ENCODE measurements around the gene PLEKHO2.

Gene PLEKHO2

DNA sequence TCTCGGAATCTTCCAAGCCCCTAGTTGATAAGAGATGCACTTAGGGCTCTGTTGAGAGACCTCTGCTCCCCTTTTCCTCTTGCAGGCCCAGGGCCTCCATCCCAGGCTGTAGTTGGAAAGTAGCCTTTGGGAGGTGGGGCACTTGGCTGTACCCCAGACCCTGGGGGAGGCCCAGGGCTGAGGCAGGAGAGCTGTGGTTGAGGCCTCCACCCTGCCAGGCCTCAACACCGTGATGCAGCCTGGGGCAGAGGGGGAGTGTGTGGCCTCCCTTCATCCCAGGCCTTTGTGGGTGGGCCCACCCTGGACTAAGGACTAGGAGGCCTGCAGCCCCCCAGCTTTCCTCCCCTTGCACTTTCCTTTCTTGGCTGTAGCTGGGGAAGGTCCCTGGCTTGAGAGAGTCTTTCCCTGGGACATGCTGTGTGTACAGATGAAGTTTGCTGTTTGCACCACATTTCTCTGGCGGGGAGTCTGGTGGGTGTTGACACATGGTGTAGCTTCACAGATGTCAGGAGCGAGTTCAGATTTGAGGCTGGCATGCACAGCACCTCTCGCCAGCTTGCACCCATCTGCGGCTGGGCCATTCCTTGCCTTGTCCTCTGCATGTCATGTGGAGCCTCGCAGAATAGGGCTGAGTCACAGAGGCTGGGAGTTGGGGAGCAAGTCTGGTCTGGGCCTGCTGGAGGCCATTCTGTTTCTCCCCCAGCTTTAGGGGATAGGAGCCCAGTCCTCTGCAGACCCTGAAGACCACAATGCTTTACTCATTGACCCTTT, 13.7 kb downstream of the PLEKHO2 start:
- TF ChIP-seq POLR2AphosphoS5 (IDR thresholded peaks at IDR 0.05; ENCODE audit: low read depth, low read length) (no peak), FOXP2 (optimal IDR thresholded peaks at IDR 0.05; ENCODE audit: borderline replicate concordance, extremely low read depth, extremely low read length, insufficient read depth) (no peak), TAF1 (IDR thresholded peaks at IDR 0.05; ENCODE audit: borderline replicate concordance, insufficient read depth, low read length) (no peak), SIN3A (IDR thresholded peaks at IDR 0.05; ENCODE audit: borderline replicate concordance, insufficient read depth, low read length) (no peak)
- TF ChIP-seq, protein P1, sequence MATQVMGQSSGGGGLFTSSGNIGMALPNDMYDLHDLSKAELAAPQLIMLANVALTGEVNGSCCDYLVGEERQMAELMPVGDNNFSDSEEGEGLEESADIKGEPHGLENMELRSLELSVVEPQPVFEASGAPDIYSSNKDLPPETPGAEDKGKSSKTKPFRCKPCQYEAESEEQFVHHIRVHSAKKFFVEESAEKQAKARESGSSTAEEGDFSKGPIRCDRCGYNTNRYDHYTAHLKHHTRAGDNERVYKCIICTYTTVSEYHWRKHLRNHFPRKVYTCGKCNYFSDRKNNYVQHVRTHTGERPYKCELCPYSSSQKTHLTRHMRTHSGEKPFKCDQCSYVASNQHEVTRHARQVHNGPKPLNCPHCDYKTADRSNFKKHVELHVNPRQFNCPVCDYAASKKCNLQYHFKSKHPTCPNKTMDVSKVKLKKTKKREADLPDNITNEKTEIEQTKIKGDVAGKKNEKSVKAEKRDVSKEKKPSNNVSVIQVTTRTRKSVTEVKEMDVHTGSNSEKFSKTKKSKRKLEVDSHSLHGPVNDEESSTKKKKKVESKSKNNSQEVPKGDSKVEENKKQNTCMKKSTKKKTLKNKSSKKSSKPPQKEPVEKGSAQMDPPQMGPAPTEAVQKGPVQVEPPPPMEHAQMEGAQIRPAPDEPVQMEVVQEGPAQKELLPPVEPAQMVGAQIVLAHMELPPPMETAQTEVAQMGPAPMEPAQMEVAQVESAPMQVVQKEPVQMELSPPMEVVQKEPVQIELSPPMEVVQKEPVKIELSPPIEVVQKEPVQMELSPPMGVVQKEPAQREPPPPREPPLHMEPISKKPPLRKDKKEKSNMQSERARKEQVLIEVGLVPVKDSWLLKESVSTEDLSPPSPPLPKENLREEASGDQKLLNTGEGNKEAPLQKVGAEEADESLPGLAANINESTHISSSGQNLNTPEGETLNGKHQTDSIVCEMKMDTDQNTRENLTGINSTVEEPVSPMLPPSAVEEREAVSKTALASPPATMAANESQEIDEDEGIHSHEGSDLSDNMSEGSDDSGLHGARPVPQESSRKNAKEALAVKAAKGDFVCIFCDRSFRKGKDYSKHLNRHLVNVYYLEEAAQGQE (IDR thresholded peaks at IDR 0.05; ENCODE audit: insufficient read depth in 1 of 2, low read depth in 2 of 2, low read length in 2 of 2) = no peak

DNA sequence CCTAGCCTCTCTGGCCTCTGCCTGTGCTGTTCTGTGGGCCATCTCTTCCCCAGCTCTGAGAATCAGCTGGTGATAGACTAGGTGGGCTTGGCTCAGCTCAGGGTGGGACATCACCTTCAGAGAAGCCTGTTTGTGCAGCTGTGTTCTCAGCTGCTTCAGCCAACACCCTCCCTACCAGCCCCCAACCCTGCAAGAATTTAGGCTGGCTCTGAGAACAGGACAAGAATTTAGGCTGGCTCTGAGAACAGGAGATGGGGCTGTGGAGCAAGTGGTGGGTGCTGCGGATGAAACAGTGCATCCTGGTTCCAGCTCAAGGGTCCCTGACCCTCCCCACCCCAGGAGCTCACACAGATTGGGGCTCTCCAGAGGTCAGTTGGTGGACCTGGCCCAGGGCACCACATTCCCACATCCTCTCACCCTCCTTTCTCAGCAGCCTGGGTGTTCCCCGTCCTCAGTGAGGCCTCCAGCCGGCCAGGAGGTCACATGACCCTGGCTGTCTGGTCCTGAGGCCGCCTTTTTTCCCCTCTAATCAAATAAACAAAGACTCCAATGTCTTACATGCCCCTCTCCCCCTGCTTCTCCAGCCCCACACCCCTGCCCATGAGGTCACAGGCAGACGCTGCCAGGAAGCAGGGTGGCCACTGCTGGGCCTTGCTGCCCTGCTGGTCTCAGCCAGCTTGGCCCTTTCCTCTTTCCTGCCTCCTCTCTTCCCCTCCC, 14.9 kb downstream of the PLEKHO2 start:
- no peak for TF ChIP-seq POLR2AphosphoS5 (IDR thresholded peaks at IDR 0.05; ENCODE audit: low read depth, low read length)
- peak; percentile 37 for TF ChIP-seq FOXP2 (optimal IDR thresholded peaks at IDR 0.05; ENCODE audit: borderline replicate concordance, extremely low read depth, extremely low read length, insufficient read depth)

DNA sequence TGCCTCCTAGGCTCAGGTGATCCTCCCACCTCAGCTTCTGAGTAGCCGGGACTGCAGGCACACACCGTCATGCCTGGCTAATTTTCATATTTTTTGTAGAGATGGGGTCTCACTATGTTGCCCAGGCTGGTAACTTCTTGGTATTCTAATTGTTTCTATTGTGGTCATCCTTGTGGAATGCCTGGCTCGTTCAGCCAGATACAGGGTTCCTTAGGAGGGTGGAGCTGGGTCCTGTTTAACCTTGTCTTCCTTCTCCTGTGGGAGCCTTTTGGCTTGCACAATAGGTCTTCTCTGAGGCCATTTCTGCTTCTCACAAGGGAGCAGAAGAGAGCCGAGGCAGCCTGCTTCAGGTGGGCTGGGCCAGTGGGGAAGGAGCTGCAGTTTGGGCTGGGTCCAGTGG, 15.7 kb downstream of the PLEKHO2 start:
- TF ChIP-seq POLR2AphosphoS5 (IDR thresholded peaks at IDR 0.05; ENCODE audit: low read depth, low read length) (no peak), TAF1 (IDR thresholded peaks at IDR 0.05; ENCODE audit: borderline replicate concordance, insufficient read depth, low read length) (no peak), SIN3A (IDR thresholded peaks at IDR 0.05; ENCODE audit: borderline replicate concordance, insufficient read depth, low read length) (no peak), FOXP2 (optimal IDR thresholded peaks at IDR 0.05; ENCODE audit: borderline replicate concordance, extremely low read depth, extremely low read length, insufficient read depth) (no peak)
- TF ChIP-seq, protein P1 (IDR thresholded peaks at IDR 0.05; ENCODE audit: insufficient read depth in 1 of 2, low read depth in 2 of 2, low read length in 2 of 2) = no peak

GRCh38 chr15:64858021-64858575, 16.4 kb downstream of the PLEKHO2 start:
- TF ChIP-seq FOXP2 (optimal IDR thresholded peaks at IDR 0.05; ENCODE audit: borderline replicate concordance, extremely low read depth, extremely low read length, insufficient read depth) (no peak), POLR2AphosphoS5 (IDR thresholded peaks at IDR 0.05; ENCODE audit: low read depth, low read length) (no peak), TAF1 (IDR thresholded peaks at IDR 0.05; ENCODE audit: borderline replicate concordance, insufficient read depth, low read length) (no peak), SIN3A (IDR thresholded peaks at IDR 0.05; ENCODE audit: borderline replicate concordance, insufficient read depth, low read length) (no peak)
- TF ChIP-seq, protein P1 (IDR thresholded peaks at IDR 0.05; ENCODE audit: insufficient read depth in 1 of 2, low read depth in 2 of 2, low read length in 2 of 2) = no peak

- TF ChIP-seq SIN3A (IDR thresholded peaks at IDR 0.05; ENCODE audit: borderline replicate concordance, insufficient read depth, low read length) (no peak), TAF1 (IDR thresholded peaks at IDR 0.05; ENCODE audit: borderline replicate concordance, insufficient read depth, low read length) (no peak), POLR2AphosphoS5 (IDR thresholded peaks at IDR 0.05; ENCODE audit: low read depth, low read length) (no peak), FOXP2 (optimal IDR thresholded peaks at IDR 0.05; ENCODE audit: borderline replicate concordance, extremely low read depth, extremely low read length, insufficient read depth) (no peak)
- TF ChIP-seq, protein P1 (IDR thresholded peaks at IDR 0.05; ENCODE audit: insufficient read depth in 1 of 2, low read depth in 2 of 2, low read length in 2 of 2) = no peak
Observed at GRCh38 chr15:64859226-64859625, 17.5 kb downstream of the PLEKHO2 start.

Data from PFSK-1 (cell line).